ENCODE data around the gene TAB2. TPM values are rescaled to one million over a fixed set of nuclear protein-coding genes. Genes with fewer than 3 reads are reported as not detected.

The TAB2 gene
- total and polyA plus RNA-seq, 2 of the 8 experiments (the other 6 are each of a cell fraction or from before 2014, with no cell fraction given): 40.4 to 63.0 TPM

DNA sequence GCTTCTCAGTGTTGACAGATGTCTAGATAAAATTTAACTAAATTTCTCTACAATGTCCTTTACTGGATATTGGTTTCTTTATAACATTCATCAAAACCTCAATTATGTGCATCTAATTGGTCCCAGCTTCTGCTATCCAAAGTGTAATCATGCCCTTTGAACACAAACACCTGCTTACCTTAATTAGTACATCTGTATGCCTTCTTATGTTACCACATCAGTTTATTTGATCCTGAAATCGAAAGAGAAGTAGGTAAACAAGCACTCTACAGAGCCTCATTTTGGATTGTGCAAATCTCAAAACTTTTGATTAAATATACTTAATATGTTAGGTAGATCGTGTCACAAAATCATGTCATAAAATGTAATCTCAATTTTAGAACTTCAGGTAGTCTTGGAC is 36.5 kb downstream of the TAB2 start (continued):
- TF ChIP-seq, protein P1, sequence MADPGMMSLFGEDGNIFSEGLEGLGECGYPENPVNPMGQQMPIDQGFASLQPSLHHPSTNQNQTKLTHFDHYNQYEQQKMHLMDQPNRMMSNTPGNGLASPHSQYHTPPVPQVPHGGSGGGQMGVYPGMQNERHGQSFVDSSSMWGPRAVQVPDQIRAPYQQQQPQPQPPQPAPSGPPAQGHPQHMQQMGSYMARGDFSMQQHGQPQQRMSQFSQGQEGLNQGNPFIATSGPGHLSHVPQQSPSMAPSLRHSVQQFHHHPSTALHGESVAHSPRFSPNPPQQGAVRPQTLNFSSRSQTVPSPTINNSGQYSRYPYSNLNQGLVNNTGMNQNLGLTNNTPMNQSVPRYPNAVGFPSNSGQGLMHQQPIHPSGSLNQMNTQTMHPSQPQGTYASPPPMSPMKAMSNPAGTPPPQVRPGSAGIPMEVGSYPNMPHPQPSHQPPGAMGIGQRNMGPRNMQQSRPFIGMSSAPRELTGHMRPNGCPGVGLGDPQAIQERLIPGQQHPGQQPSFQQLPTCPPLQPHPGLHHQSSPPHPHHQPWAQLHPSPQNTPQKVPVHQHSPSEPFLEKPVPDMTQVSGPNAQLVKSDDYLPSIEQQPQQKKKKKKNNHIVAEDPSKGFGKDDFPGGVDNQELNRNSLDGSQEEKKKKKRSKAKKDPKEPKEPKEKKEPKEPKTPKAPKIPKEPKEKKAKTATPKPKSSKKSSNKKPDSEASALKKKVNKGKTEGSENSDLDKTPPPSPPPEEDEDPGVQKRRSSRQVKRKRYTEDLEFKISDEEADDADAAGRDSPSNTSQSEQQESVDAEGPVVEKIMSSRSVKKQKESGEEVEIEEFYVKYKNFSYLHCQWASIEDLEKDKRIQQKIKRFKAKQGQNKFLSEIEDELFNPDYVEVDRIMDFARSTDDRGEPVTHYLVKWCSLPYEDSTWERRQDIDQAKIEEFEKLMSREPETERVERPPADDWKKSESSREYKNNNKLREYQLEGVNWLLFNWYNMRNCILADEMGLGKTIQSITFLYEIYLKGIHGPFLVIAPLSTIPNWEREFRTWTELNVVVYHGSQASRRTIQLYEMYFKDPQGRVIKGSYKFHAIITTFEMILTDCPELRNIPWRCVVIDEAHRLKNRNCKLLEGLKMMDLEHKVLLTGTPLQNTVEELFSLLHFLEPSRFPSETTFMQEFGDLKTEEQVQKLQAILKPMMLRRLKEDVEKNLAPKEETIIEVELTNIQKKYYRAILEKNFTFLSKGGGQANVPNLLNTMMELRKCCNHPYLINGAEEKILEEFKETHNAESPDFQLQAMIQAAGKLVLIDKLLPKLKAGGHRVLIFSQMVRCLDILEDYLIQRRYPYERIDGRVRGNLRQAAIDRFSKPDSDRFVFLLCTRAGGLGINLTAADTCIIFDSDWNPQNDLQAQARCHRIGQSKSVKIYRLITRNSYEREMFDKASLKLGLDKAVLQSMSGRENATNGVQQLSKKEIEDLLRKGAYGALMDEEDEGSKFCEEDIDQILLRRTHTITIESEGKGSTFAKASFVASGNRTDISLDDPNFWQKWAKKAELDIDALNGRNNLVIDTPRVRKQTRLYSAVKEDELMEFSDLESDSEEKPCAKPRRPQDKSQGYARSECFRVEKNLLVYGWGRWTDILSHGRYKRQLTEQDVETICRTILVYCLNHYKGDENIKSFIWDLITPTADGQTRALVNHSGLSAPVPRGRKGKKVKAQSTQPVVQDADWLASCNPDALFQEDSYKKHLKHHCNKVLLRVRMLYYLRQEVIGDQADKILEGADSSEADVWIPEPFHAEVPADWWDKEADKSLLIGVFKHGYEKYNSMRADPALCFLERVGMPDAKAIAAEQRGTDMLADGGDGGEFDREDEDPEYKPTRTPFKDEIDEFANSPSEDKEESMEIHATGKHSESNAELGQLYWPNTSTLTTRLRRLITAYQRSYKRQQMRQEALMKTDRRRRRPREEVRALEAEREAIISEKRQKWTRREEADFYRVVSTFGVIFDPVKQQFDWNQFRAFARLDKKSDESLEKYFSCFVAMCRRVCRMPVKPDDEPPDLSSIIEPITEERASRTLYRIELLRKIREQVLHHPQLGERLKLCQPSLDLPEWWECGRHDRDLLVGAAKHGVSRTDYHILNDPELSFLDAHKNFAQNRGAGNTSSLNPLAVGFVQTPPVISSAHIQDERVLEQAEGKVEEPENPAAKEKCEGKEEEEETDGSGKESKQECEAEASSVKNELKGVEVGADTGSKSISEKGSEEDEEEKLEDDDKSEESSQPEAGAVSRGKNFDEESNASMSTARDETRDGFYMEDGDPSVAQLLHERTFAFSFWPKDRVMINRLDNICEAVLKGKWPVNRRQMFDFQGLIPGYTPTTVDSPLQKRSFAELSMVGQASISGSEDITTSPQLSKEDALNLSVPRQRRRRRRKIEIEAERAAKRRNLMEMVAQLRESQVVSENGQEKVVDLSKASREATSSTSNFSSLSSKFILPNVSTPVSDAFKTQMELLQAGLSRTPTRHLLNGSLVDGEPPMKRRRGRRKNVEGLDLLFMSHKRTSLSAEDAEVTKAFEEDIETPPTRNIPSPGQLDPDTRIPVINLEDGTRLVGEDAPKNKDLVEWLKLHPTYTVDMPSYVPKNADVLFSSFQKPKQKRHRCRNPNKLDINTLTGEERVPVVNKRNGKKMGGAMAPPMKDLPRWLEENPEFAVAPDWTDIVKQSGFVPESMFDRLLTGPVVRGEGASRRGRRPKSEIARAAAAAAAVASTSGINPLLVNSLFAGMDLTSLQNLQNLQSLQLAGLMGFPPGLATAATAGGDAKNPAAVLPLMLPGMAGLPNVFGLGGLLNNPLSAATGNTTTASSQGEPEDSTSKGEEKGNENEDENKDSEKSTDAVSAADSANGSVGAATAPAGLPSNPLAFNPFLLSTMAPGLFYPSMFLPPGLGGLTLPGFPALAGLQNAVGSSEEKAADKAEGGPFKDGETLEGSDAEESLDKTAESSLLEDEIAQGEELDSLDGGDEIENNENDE (IDR thresholded peaks at IDR 0.05; ENCODE audit: insufficient replicate concordance, low read length): no peak
- TF ChIP-seq SIX5 (IDR thresholded peaks at IDR 0.05; ENCODE audit: low read depth, low read length): no peak
- TF ChIP-seq, protein P2, sequence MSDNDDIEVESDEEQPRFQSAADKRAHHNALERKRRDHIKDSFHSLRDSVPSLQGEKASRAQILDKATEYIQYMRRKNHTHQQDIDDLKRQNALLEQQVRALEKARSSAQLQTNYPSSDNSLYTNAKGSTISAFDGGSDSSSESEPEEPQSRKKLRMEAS (IDR thresholded peaks at IDR 0.05): no peak
